Epithelial cell of esophagus (primary cell): Measurements from ENCODE around the gene TSHR.
"Not testable (repeated sequence)": the region's sequence is repeated elsewhere in the genome, so short reads cannot be mapped to it uniquely, and the experiment has no call there.

Experiments used
- DNase-seq: peaks from one replicate; pipeline ENCODE4 v3.0.0; 2010; ENCODE audit warnings: low read depth
- H3K4me3 ChIP-seq: 2 replicates; pipeline ENCODE4 v1.5.1; 2011; ENCODE audit warnings: mild to moderate bottlenecking, low read length, control low read depth
- TF ChIP-seq, protein P1 (sequence below): IDR thresholded peaks from 2 replicates; pipeline ENCODE4 v1.5.1; 2011; ENCODE audit warnings: low read depth, mild to moderate bottlenecking, low read length, control low read depth, inconsistent platforms; ENCODE audit not compliant: insufficient read depth; ENCODE audit errors: missing control alignments

The TSHR gene

DNA sequence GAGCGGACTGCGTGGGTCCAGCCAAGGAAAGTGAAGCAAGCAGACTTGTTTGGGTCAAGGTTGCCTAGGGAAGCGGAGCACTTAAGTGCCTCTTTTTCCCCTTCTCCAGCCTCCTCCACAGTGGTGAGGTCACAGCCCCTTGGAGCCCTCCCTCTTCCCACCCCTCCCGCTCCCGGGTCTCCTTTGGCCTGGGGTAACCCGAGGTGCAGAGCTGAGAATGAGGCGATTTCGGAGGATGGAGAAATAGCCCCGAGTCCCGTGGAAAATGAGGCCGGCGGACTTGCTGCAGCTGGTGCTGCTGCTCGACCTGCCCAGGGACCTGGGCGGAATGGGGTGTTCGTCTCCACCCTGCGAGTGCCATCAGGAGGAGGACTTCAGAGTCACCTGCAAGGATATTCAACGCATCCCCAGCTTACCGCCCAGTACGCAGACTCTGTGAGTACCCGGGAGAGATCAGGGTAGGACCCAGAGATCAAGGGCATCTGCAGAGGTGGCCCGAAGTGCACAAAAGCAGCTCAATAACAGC lies at the start of gene TSHR:
TSHR (plus strand) TSS at position 206 of the 526 bp plus-strand sequence; CDS start at position 266, 60 bp downstream.
- no peak for DNase-seq
- TF ChIP-seq, protein P1, sequence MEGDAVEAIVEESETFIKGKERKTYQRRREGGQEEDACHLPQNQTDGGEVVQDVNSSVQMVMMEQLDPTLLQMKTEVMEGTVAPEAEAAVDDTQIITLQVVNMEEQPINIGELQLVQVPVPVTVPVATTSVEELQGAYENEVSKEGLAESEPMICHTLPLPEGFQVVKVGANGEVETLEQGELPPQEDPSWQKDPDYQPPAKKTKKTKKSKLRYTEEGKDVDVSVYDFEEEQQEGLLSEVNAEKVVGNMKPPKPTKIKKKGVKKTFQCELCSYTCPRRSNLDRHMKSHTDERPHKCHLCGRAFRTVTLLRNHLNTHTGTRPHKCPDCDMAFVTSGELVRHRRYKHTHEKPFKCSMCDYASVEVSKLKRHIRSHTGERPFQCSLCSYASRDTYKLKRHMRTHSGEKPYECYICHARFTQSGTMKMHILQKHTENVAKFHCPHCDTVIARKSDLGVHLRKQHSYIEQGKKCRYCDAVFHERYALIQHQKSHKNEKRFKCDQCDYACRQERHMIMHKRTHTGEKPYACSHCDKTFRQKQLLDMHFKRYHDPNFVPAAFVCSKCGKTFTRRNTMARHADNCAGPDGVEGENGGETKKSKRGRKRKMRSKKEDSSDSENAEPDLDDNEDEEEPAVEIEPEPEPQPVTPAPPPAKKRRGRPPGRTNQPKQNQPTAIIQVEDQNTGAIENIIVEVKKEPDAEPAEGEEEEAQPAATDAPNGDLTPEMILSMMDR = no peak
- H3K4me3 ChIP-seq = peak within 1 kb of the TSS; percentile 48

DNA sequence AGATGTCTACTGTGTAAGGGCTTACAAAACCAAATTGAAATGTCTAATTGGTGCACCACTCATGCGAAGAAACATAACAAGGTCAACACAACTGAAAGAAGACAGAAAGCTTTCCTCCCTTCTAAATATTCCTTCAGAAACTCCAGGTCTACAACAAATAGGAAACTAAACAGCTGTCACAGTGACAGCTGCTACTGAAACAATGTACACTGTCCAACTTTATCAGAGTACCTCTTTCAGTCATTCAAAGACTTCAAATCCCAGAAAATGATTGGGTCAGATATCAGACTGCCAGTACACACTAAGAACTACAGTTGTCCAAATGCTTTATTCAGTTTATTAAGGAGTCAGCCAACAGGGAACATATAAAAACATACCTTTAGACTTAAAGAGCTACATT lies 49.1 kb upstream of the TSHR start:
- no peak overlapping the region for H3K4me3 ChIP-seq
- TF ChIP-seq, protein P1 = no peak
- no peak for DNase-seq

DNA sequence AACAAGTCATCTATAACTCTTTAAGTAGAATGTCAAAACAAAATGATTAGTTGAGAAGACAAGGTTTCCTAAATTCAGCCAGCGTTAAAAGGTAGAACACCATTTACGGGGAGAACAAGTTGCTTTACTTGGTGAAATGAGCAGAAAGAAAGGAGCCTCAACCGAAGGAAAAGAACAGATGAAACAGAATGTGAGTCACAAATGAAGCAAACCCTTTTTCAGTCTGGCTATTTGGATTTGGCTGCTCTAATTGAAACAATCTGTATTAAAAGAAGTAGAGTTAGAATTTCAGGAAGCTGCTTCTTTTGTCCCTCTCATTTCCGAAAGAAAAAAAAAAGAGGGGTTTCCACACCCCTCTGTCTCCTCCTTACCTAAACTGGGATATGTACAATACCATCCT lies 48.5 kb upstream of the TSHR start:
- TF ChIP-seq, protein P1 = no peak
- DNase-seq = no peak
- no peak overlapping the region for H3K4me3 ChIP-seq

DNA sequence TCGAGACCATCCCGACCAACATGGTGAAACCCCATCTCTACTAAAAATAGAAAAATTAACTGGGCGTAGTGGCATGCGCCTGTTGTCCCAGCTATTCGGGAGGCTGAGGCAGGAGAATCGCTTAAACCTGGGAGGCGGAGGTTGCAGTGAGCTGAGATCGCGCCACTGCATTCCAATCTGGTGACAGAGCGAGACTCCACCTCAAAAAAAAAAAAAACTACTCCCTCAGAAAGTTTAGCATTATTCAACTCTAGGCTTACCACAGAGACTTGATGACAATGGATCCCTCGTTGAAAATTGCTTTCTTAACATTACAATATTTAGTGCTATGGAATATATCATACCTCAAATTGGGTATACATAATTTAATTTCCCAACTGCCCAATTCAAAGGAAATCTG lies 43.4 kb upstream of the TSHR start:
- DNase-seq, H3K4me3 ChIP-seq: not testable (repeated sequence)

DNA sequence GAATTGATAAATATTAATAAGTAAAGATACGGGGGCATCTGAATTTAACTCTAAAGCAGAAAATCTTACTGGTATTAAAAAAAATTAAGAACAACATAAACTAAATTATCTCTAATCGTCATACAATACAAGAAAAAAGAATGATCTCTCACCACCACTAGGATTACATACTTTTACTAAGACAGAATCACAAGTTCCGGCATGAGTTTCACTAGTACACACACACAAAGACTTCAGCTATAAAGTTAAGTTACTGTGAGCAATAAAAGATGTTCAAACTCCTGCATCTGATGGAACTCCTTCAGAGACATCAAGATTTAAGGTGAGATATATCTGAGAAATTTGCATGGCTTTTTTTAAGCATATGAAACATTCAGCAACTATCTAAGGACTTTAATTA lies 35.8 kb upstream of the TSHR start:
- DNase-seq = no peak
- H3K4me3 ChIP-seq = no peak overlapping the region
- TF ChIP-seq, protein P1 = no peak

DNA sequence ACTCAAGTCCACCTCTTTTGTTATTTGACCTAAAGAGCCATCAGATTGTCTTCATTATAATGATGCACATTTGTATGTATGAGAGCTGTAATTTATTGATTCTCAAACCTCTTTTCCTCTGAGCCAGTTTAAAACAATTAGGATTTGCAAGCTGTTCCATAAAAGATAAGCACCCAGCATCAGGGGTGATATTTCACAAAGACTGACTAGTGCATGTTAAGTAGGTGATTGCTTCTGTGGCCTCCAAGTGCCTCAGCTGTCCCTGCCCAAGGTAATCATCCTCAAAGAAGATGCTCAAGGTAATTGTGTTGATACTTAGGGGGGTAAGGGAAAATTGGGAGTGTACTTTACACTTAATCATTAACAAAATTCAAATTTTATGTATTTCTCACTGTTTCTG lies 32.1 kb upstream of the TSHR start:
- DNase-seq = no peak
- TF ChIP-seq, protein P1 = no peak
- no peak overlapping the region for H3K4me3 ChIP-seq

DNA sequence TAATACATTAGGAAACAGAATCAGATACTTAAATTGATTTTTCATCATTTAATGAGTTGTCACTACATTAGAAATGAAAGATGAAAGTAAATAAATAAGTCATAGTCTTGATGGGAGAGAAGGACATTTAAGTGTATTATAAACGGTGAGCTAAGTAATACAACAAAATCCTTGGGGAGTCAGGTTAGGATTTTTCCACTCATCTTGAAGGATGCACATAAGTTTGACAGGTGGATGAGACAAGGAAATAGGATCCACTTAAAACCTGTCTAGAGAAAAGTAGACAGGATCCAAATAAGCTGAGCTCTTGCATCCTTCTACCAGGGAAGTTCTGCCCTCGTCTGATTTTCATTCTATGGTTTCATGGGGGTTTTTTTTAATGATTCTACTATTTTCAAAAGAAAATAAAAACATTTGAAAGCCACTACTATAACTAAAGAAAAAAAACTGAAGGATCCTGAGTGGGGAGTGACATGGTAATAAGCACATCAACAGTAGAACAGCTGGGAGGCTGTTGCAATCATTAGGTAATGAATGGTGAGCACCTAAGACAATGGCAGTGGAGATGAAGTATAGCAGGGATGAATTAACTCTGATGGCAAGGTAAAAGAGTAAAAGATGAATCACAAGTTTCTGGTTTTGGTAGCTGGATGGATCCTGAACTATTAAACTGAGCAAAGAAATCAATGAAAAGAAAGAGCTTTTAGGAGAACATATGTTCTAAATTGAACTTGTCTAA lies 30.9 kb upstream of the TSHR start:
- no peak overlapping the region for H3K4me3 ChIP-seq
- DNase-seq = peak; percentile 40
- TF ChIP-seq, protein P1 = no peak
